GM12892 (cell line): ENCODE results near the gene KCNK3.
"Not testable (repeated sequence)": the region's sequence is repeated elsewhere in the genome, so short reads cannot be mapped to it uniquely, and the experiment has no call there.

Source experiments
- DNase-seq: peaks from one replicate; pipeline ENCODE4 v3.0.0; 2011; ENCODE audit not compliant: insufficient read length
- FAIRE-seq: peaks from 2 replicates; lab custom pipeline; 2011; peaks lifted over from hg19 to GRCh38; lab: Jason Lieb, UNC
- POLR2A ChIP-seq: IDR thresholded peaks from 2 replicates; pipeline ENCODE4 v1.6.1; 2011; ENCODE audit warnings: low read depth, low read length, control low read depth
- POLR2AphosphoS5 ChIP-seq: IDR thresholded peaks from 2 replicates; pipeline ENCODE4 v1.6.1; 2011; ENCODE audit warnings: low read depth, low read length, control low read depth
- TAF1 ChIP-seq: IDR thresholded peaks from 2 replicates; pipeline ENCODE4 v1.6.1; 2011; ENCODE audit warnings: low read depth, mild to moderate bottlenecking, control low read depth, low read length, borderline replicate concordance

Gene KCNK3

GRCh38 chr2:26740346-26740745 lies 47.8 kb downstream of the KCNK3 start:
- DNase-seq (no peak), FAIRE-seq (no peak)
- TF ChIP-seq TAF1 (no peak), POLR2AphosphoS5 (no peak), POLR2A (no peak)

GRCh38 chr2:26740890-26741302 lies 48.4 kb downstream of the KCNK3 start:
- DNase-seq (no peak), FAIRE-seq (no peak)
- TF ChIP-seq TAF1 (no peak), POLR2A (no peak), POLR2AphosphoS5 (no peak)

- no peak for TF ChIP-seq POLR2A
- no peak for TF ChIP-seq TAF1
- no peak for TF ChIP-seq POLR2AphosphoS5
- DNase-seq = no peak
- no peak for FAIRE-seq
These were observed 49.7 kb downstream of the KCNK3 start for GRCh38 chr2:26742048-26742770.

DNA sequence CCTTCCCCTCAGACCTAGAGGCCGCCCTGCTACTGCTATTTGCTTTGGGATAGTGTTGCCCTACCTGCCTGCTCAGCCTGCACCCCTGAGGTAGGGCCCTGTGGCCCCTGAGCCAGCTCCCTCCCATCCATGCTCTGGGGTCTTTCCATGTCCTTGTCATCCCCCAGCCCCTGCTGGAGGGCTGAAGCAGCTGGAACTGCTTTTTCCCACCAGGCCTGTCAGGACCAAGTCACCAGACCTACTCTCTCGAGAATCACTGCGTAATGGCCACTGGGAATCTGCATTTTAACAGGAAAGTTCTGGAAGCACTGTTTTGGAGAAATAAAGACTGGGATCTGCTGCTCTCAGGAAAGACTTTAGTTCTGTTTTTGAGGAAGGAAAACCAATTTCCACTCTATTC lies 51.3 kb downstream of the KCNK3 start:
- DNase-seq (no peak), FAIRE-seq (no peak)
- TF ChIP-seq POLR2AphosphoS5 = no peak
- no peak for TF ChIP-seq TAF1
- TF ChIP-seq POLR2A = no peak

- FAIRE-seq = no peak
- TF ChIP-seq POLR2A (no peak), TAF1 (no peak), POLR2AphosphoS5 (no peak)
- DNase-seq = no peak
These were observed 52.4 kb downstream of the KCNK3 start for GRCh38 chr2:26744953-26745352.

DNA sequence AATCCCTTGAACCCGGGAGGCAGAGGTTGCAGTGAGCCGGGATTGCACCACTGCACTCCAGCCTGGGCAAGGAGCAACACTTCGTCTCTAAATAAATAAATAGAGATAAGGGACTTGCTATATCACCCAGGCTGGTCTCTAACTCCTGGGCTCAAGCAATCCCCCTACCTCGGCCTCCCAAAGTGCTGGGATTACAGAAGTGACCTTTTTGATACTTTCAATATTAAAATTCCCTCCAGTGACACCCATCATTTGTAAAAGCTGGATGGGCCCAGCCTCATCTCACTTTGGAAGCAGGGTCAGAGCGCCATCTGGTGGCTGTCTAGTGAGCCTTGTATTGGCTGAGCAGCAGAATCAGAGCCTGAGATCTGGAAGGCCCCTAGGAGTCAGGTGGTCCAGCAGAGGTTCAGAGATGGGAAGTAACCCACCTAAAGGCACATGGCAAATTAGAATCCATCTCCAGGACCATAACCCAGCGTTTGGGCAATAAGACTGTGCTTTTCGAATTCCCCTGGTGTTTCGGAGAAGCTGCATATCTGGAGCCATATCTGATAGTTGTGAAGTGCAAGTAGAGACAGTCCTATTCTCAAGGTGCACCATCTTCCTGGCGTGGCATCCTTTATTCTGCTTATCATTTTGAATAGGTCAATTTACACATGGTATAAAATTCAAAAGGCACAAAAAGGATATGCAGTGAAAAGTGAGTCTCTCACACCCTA lies 53.2 kb downstream of the KCNK3 start:
- TF ChIP-seq POLR2AphosphoS5 (no peak), POLR2A (no peak), TAF1 (no peak)
- no peak for FAIRE-seq
- no peak for DNase-seq

DNA sequence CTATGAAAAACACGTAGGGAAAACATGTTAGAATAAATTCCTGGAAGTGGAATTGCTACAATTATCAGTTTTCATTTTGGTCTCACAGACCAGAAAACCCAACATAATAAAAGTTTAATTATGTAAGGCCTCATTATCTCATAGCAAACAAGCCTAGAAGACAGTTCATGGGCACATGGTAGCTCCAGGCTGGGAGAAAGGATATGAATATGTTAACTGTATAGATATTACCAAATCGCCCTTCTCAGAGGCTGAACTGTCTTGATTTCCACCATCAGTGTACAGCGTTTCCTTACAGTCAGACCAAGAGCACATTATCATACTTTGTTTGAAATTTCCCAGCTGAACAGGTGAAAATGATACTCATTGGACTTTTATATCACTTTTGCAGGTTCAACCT lies 54.4 kb downstream of the KCNK3 start:
- TF ChIP-seq POLR2A = no peak
- TF ChIP-seq POLR2AphosphoS5 = no peak
- TF ChIP-seq TAF1 = no peak
- FAIRE-seq (no peak), DNase-seq (no peak)

DNA sequence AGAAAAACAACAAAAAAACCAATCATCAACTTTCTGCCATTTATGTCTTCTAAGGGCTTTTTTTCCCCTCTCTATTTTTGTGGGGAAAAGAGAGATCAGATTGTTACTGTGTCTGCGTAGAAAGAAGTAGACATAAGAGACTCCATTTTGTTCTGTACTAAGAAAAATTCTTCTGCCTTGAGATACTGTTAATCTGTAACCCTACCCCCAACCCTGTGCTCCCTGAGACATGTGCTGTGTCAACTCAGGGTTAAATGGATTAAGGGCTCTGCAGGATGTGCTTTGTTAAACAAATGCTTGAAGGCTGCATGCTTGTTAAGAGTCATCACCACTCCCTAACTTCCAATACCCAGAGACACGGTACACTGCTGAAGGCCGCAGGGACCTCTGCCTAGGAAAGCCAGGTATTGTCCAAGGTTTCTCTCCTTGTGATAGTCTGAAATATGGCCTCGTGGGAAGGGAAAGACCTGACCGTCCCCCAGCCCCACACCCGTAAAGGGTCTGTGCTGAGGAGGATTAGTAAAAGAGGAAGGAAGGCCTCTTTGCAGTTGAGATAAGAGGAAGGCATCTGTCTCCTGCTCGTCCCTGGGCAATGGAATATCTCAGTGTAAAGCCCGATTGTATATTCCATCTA lies 57.4 kb downstream of the KCNK3 start:
- not testable (repeated sequence) for DNase-seq, FAIRE-seq

GRCh38 chr2:26750467-26750866 lies 57.9 kb downstream of the KCNK3 start:
- not testable (repeated sequence) for FAIRE-seq, DNase-seq

- FAIRE-seq (no peak), DNase-seq (no peak)
- TF ChIP-seq TAF1 (no peak), POLR2AphosphoS5 (no peak), POLR2A (no peak)
These were observed 60.1 kb downstream of the KCNK3 start for GRCh38 chr2:26752656-26753055.

GRCh38 chr2:26754539-26754938 lies 62.0 kb downstream of the KCNK3 start:
- DNase-seq (no peak), FAIRE-seq (no peak)
- TF ChIP-seq POLR2AphosphoS5 (no peak), TAF1 (no peak), POLR2A (no peak)
